ENCODE results near the gene DES. TPM values are rescaled to one million over a fixed set of nuclear protein-coding genes. Genes with fewer than 3 reads are reported as not detected.

DES gene
- total RNA-seq, 1 experiment from 2014 or later, result 1,551 TPM

DNA sequence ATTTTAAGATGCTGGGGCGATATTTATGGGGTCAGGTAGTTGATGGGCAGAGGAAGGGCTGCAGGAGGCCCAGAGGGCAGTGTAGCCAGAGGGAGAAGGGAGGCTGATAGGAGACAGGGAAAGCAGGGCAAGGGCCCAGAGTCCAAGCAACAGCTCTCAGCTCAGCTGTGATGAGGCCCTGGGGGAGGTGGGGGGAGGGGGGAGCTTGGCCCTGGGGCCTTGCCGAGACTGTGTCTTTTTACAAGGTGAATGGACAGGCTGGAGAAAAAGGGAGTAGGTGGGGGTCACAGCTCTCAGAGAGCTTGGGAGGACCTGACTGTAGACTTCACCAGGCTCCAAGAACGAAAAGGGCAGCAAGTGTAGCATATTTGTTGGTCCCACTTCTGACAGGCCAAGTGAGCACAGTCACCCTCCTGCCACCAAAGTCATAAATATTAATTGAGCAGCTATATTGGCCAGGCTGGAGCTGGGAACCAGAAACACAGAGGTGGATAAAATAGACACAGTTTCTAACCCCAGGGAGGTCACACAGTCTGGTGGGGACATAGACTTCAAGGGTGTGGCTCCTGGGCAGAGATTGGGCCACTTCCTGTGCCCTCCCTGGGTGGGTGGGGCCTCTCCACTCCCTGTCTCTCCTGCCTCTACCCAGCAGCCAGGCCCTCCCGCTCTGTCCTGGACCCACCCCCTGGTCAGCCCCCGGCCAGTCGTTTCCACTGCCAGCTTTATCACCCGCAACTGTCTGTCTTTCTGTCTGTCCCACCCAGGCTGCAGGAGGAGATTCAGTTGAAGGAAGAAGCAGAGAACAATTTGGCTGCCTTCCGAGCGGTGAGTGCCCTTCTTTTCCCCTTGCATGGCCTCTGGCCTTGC lies 1.4 kb downstream of the DES start:
- DNase-seq (ENCODE audit: low read depth), result peak; percentile 31

GRCh38 chr2:219420687-219421086 lies 2.5 kb downstream of the DES start:
- no peak for DNase-seq (ENCODE audit: low read depth)

DNA sequence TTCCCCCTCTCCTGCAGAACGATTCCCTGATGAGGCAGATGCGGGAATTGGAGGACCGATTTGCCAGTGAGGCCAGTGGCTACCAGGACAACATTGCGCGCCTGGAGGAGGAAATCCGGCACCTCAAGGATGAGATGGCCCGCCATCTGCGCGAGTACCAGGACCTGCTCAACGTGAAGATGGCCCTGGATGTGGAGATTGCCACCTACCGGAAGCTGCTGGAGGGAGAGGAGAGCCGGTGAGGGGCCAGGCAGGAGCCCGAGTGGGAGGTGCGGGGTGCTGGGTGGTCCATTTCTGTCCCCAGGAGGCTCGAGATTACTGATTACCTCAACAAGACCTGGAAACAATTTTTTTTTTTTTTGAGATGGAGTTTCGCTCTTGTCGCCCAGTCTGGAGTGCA lies 3.1 kb downstream of the DES start:
- DNase-seq (ENCODE audit: low read depth), result no peak

DNA sequence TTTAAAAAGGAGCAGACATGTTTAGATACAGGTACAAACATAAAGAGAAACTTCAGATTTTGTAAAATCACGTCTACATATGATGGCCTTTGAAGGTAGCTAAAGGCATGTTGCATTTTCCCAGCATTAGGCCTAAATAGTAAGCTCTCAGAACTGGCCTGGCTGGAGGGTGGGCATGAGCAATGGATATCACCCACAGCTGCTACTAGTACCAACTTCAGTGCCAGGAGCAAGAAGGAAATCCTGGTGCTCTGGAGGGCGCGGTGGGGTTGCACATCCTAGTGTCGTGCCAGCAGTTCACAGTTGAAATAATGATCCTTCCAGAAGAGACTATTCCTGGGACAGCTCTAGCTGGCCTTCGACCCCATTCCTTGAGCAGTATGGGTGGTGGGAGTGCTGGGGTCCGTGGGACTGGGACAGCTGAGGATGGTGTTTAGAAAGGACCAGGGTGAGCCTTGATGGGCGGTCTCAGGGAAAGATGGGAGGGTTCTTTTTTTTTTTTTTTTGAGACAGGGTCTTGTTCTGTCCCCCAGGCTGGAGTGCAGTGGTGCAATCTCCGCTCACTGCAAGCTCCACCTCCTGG lies 4.9 kb downstream of the DES start:
- no peak for DNase-seq (ENCODE audit: low read depth)

- no peak for DNase-seq (ENCODE audit: low read depth)
Measured at GRCh38 chr2:219423652-219424377, 5.6 kb downstream of the DES start.

GRCh38 chr2:219425238-219426067 lies 7.3 kb downstream of the DES start:
- DNase-seq (ENCODE audit: low read depth), result no peak

- no peak for DNase-seq (ENCODE audit: low read depth)
Measured at GRCh38 chr2:219426068-219426443, 7.9 kb downstream of the DES start.

- DNase-seq (ENCODE audit: low read depth), result no peak
Measured at GRCh38 chr2:219426534-219427136, 8.5 kb downstream of the DES start.

DNA sequence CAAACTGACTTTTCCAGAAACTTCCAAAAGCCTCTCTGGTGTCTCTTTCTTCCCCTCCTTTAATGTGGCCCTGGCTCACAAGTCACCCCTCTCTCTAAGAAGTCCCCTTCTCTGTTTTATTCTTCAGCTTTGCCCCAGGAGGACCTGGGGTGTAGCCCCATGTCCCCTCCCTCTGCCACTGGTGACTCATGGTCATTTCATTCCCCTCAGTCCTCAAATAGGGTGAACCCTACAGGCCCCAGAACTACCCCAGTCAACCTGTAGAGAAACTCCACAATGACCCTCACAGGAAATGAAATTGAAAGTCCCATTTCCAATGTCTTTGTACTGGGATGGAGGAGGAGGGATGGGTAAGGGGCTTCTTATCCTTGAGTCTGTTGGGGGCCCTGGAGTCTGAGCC lies 10.3 kb downstream of the DES start:
- DNase-seq (ENCODE audit: low read depth), result no peak

GRCh38 chr2:219429958-219430606 lies 11.9 kb downstream of the DES start:
- no peak for DNase-seq (ENCODE audit: low read depth)

DNA sequence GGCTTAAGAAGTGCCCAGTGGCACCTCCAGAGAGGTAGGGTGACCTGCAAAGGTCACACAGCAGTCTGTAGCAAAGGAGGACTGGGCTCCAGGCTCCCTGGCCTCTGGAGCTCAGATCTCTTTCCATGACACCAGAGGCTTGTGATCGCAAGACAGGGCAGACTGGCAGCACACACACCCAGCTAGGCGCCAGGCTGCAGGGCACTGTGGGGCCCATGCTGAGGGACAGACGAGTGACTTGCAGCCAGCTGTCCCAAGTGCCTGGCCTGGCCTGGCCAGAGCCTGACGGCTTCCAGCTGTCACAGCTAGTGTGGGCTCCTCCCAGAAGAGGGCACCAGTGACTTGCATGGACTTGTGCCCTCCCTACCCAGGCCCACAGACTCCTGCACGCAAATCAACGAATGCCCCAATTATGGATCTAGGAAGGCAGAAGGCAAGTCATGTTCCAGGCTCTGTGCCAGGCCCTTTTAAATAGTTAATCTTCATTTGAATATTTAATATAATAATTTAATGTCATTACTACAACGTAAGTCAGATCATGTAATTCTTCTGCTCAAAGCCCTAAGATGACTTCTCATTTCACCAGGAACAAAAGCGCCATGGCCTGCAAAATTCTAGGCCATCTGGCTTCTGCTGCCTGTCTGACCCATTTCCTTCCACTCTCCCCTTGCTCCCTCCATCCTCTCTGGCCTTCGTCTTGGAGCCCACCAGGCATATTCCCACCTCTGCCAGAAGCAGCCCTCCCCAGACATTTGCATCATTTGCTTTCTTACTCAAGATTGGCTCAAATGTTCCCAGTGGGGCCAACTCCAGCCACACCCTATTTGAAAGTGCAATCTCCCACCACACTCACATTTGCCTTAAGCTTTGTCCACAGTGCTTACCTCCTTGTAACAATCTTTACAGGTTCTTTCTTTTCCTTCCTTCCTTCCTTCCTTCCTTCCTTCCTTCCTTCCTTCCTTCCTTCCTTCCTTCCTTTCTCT lies 12.7 kb downstream of the DES start:
- DNase-seq (ENCODE audit: low read depth), result peak; percentile 66

DNA sequence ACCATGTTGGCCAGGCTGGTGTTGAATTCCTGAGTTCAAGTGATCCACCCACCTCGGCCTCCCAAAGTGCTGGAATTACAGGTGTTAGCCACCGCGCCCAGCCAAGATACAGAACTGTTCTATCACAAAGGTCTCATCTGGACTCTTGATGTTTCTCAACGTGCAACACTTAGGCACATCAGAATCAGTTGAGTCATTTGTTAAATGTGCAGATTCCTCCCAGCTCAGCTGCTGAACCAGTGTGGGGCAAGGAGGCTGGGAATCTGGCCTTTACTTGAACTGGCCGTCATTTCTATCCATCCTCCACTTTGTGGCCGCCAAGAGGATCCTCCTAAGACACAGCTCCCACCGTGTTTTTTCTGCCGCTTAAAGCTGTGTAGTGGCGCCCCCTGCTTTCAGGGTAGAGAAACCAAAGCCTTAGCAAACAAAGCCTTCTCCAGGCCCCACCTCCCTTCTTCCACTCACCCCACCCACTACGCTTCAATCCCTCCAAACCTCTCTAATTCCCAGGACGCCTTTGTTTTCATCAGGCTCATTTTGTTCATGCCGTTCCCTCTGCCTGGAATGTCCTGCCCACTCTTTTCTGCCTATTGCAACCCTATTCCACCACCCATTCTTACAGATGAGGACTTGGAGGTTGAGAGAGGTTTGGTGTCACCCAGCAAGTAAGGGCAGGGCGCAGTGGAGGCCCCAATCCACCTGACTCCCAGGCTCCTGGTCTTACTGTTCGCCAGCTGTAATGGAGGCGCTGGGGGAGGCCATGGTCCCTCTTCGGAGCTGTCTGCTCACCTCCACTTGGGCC lies 15.7 kb downstream of the DES start:
- DNase-seq (ENCODE audit: low read depth), result peak; percentile 73

DNA sequence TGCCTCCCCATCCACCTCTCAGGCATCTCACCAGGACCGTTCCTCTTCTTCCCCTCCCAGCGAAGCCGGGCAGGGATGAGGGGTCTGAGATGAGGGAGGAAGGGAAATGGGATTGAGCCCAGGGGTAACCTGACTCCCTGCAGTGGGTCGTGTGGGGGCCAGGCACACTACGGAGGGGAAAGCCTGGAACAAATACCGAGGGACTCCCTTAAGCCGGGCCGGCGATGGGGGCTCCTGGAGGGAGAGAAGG lies 16.2 kb downstream of the DES start:
- no peak for DNase-seq (ENCODE audit: low read depth)

DNA sequence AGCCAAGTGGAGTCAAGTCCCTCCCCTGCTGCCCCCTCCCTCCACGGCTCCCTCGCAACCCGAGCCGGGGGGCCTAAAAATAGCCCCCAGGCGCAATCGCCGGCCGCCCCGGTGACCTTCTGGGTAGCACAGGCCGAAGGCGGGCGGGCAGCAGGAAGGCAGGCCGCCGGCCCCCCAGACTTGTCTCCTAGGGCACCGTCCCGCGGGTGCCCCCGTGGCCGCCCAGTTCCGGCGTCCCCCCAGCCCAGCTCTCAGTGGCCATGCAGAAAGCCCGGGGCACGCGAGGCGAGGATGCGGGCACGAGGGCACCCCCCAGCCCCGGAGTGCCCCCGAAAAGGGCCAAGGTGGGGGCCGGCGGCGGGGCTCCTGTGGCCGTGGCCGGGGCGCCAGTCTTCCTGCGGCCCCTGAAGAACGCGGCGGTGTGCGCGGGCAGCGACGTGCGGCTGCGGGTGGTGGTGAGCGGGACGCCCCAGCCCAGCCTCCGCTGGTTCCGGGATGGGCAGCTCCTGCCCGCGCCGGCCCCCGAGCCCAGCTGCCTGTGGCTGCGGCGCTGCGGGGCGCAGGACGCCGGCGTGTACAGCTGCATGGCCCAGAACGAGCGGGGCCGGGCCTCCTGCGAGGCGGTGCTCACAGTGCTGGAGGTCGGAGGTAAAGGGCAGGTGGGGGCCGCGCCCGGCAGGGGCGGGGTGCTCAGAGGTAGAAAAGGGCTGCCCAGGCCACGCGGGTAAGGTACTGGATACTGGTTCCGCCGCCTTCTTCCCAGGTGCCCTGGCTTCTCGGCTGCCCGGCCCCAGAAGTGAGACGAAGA lies 16.7 kb downstream of the DES start, which contains the start of gene SPEG:
SPEG (plus strand) TSS at position 126 of the 808 bp plus-strand sequence; CDS start at position 261, 135 bp downstream.
- DNase-seq (ENCODE audit: low read depth), result no peak

DNA sequence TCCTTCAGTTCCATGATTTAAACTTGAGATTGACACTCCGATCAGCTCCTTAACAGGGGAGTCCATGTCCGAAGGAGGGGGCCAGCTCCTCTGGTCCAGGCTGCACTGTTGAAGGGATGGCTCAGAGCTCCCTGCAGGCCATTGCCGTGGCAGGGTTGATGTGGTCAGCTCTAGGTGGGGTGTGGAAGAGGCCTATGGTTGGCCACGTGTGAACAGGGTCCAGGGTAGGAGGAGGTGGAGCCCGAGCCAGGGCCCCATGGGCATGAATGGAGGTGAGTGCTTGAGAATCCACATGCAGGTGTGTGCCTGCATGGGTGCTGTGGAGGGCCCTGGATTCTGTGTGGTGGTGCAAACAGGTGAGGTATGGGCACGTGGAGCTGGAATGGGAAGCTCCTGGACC lies 17.5 kb downstream of the DES start:
- no peak for DNase-seq (ENCODE audit: low read depth)

- DNase-seq (ENCODE audit: low read depth), result no peak
Measured at GRCh38 chr2:219436491-219436890, 18.3 kb downstream of the DES start.

GRCh38 chr2:219437141-219437540 lies 19.0 kb downstream of the DES start:
- no peak for DNase-seq (ENCODE audit: low read depth)

DNA sequence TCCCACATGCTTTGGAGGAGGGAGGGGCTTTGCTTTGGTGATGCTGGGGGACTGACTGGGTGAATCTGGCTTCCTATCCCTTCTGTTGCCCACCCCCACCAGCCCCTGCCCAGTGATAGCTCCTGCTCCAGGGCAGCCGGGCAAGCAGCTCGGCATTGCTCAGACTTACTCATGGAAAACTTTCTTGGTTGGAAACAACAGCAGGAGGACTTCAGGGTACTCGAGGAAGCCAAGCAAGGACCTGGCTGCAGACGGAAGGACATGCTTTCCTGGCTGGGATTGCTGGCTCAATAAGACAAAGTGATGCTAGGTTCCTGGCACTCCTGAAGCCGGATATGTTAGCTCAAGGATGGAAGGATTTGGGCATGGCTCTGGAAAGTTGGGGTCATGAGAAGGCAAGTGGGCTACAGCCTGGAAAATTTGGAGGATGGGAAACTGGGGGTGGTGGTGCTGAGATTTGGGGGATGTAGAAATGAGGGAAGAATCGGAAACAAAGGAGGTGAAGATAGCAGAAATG lies 19.6 kb downstream of the DES start:
- DNase-seq (ENCODE audit: low read depth), result no peak
